GM23248 (cell line): Measurements from ENCODE around the gene MINDY4.

Experiments
- EZH2 ChIP-seq: fragments of 200-600 bp; sonication (generic); IDR thresholded peaks from 2 replicates; pipeline ENCODE4 v1.6.1; 2018; ENCODE audit warnings: antibody characterized with exemption, mild to moderate bottlenecking; ENCODE audit not compliant: insufficient read depth, poor library complexity, severe bottlenecking
- EZH2phosphoT487 ChIP-seq: fragments of 200-600 bp; sonication (generic); IDR thresholded peaks from 2 replicates; pipeline ENCODE4 v1.6.1; 2018; ENCODE audit warnings: antibody characterized with exemption, moderate library complexity, mild to moderate bottlenecking, low read depth; ENCODE audit not compliant: insufficient read depth

DNA sequence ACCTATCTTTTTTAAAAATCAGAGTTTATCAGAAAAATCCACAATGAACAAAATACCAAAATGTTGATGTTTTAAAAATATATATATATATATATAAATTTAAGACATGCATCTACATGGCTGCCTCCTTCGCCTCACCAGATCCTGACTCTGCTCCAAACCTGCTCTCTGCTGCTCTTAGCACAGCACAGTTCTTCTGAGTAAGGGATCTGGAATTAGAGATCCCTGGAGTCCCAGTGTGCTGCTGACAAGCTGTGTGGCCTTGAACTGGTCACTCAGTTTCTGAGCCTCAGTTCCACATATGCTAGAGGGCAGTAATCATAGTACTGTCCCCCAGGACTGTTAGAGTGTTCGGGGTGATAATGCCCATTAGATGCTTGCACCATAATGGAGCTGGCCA, 87.4 kb downstream of the MINDY4 start:
- TF ChIP-seq EZH2: no peak
- TF ChIP-seq EZH2phosphoT487: no peak
